ENCODE results near the gene CYP26B1.

The CYP26B1 gene

GRCh38 chr2:72083751-72084583 lies 63.7 kb downstream of the CYP26B1 start:
- no peak for DNase-seq (ENCODE audit: low read depth, low spot score)

- no peak for DNase-seq (ENCODE audit: low read depth, low spot score)
Observed at GRCh38 chr2:72082887-72083286, 64.8 kb downstream of the CYP26B1 start.

GRCh38 chr2:72082021-72082601 lies 65.6 kb downstream of the CYP26B1 start:
- DNase-seq (ENCODE audit: low read depth, low spot score) = no peak

GRCh38 chr2:72081451-72081850 lies 66.2 kb downstream of the CYP26B1 start:
- no peak for DNase-seq (ENCODE audit: low read depth, low spot score)

GRCh38 chr2:72080286-72081145 lies 67.1 kb downstream of the CYP26B1 start:
- no peak for DNase-seq (ENCODE audit: low read depth, low spot score)

All from activated naive CD8-positive, alpha-beta T cell treated with anti-CD3 and anti-CD28 coated beads, Interleukin-2, amount 50 U/mL, for 16 hours (primary cell).